Measurements from ENCODE around the gene PSPH. TPM values are rescaled to one million over a fixed set of nuclear protein-coding genes. Genes with fewer than 3 reads are reported as not detected.
"Not testable (repeated sequence)": the region's sequence is repeated elsewhere in the genome, so short reads cannot be mapped to it uniquely, and the experiment has no call there.

Gene PSPH
- total and polyA plus RNA-seq, 9 donors = 11.0 to 20.3 (median 17.1) TPM

- H3K9me3 ChIP-seq (replicated peaks; ENCODE audit: control insufficient read depth, low read depth, low read length) = no peaks in the 10 kb centered on the region
- no peak for DNase-seq
- 91% methylated on average over 2 of the region's 7 CpGs for WGBS (ENCODE audit: insufficient coverage)
- peaks cover 41% of the 10 kb centered on the region for H3K36me3 ChIP-seq (ENCODE audit: control insufficient read depth, insufficient read depth, low read length)
- H3K4me3 ChIP-seq (ENCODE audit: low read length) = no peak overlapping the region
- H3K27me3 ChIP-seq (ENCODE audit: control insufficient read depth, insufficient read depth, low read length) = no peaks in the 10 kb centered on the region
- no peaks in the 10 kb centered on the region for H3K4me1 ChIP-seq (ENCODE audit: control insufficient read depth, insufficient read depth, low read length)
- H3K27ac ChIP-seq (ENCODE audit: low read length) = peak overlapping the region; percentile 95
Observed at GRCh38 chr7:56063500-56063881, 12.2 kb upstream of the PSPH start.

- Histone ChIP-seq H3K27me3 (ENCODE audit: control insufficient read depth, insufficient read depth, low read length) (no peaks in the 10 kb centered on the region), H3K27ac (ENCODE audit: low read length) (no peak overlapping the region), H3K36me3 (ENCODE audit: control insufficient read depth, insufficient read depth, low read length) (peaks cover 45% of the 10 kb centered on the region), H3K4me3 (ENCODE audit: low read length) (no peak overlapping the region), H3K9me3 (replicated peaks; ENCODE audit: control insufficient read depth, low read depth, low read length) (no peaks in the 10 kb centered on the region), H3K4me1 (ENCODE audit: control insufficient read depth, insufficient read depth, low read length) (no peaks in the 10 kb centered on the region)
- WGBS (ENCODE audit: insufficient coverage) = no CpG with 5 or more reads among the region's 2 CpGs
- no peak for DNase-seq
Observed at GRCh38 chr7:56062382-56062781, 11.1 kb upstream of the PSPH start.

- peaks cover 38% of the 10 kb centered on the region for H3K36me3 ChIP-seq (ENCODE audit: control insufficient read depth, insufficient read depth, low read length)
- peaks cover 12% of the 10 kb centered on the region for H3K4me1 ChIP-seq (ENCODE audit: control insufficient read depth, insufficient read depth, low read length)
- no peak for DNase-seq
- no peak overlapping the region for H3K27ac ChIP-seq (ENCODE audit: low read length)
- no peaks in the 10 kb centered on the region for H3K9me3 ChIP-seq (replicated peaks; ENCODE audit: control insufficient read depth, low read depth, low read length)
- no CpG with 5 or more reads among the region's 2 CpGs for WGBS (ENCODE audit: insufficient coverage)
- H3K27me3 ChIP-seq (ENCODE audit: control insufficient read depth, insufficient read depth, low read length) = no peaks in the 10 kb centered on the region
- no peak overlapping the region for H3K4me3 ChIP-seq (ENCODE audit: low read length)
Observed at GRCh38 chr7:56053993-56054392, 2.7 kb upstream of the PSPH start.

GRCh38 chr7:56053379-56053778, 2.1 kb upstream of the PSPH start:
- Histone ChIP-seq H3K4me1 (ENCODE audit: control insufficient read depth, insufficient read depth, low read length) (peaks cover 12% of the 10 kb centered on the region), H3K4me3 (ENCODE audit: low read length) (no peak overlapping the region), H3K36me3 (ENCODE audit: control insufficient read depth, insufficient read depth, low read length) (peaks cover 32% of the 10 kb centered on the region), H3K9me3 (replicated peaks; ENCODE audit: control insufficient read depth, low read depth, low read length) (no peaks in the 10 kb centered on the region), H3K27me3 (ENCODE audit: control insufficient read depth, insufficient read depth, low read length) (no peaks in the 10 kb centered on the region), H3K27ac (ENCODE audit: low read length) (no peak overlapping the region)
- 84% methylated on average over 8 of the region's 9 CpGs for WGBS (ENCODE audit: insufficient coverage)
- no peak for DNase-seq

- no peak for DNase-seq
- Histone ChIP-seq H3K27ac (ENCODE audit: low read length) (peak overlapping the region; percentile 97), H3K27me3 (ENCODE audit: control insufficient read depth, insufficient read depth, low read length) (no peaks in the 10 kb centered on the region), H3K36me3 (ENCODE audit: control insufficient read depth, insufficient read depth, low read length) (peaks cover 16% of the 10 kb centered on the region), H3K9me3 (replicated peaks; ENCODE audit: control insufficient read depth, low read depth, low read length) (no peaks in the 10 kb centered on the region), H3K4me1 (ENCODE audit: control insufficient read depth, insufficient read depth, low read length) (peaks cover 12% of the 10 kb centered on the region), H3K4me3 (ENCODE audit: low read length) (peak overlapping the region; percentile 98)
- 3% methylated on average over 6 of the region's 9 CpGs for WGBS (ENCODE audit: insufficient coverage)
Observed at GRCh38 chr7:56051053-56051338, 248 bp downstream of the PSPH start.

GRCh38 chr7:56048763-56049162, 2.5 kb downstream of the PSPH start:
- DNase-seq; H3K36me3 ChIP-seq (ENCODE audit: control insufficient read depth, insufficient read depth, low read length); H3K9me3 ChIP-seq (replicated peaks; ENCODE audit: control insufficient read depth, low read depth, low read length); H3K27me3 ChIP-seq (ENCODE audit: control insufficient read depth, insufficient read depth, low read length); H3K4me3 ChIP-seq (ENCODE audit: low read length); H3K27ac ChIP-seq (ENCODE audit: low read length): not testable (repeated sequence)
- WGBS (ENCODE audit: insufficient coverage) = no CpG with 5 or more reads among the region's 8 CpGs
- peaks cover 12% of the 10 kb centered on the region for H3K4me1 ChIP-seq (ENCODE audit: control insufficient read depth, insufficient read depth, low read length)

GRCh38 chr7:56048245-56048644, 3.0 kb downstream of the PSPH start:
- Histone ChIP-seq H3K27me3 (ENCODE audit: control insufficient read depth, insufficient read depth, low read length) (no peaks in the 10 kb centered on the region), H3K9me3 (replicated peaks; ENCODE audit: control insufficient read depth, low read depth, low read length) (no peaks in the 10 kb centered on the region), H3K4me1 (ENCODE audit: control insufficient read depth, insufficient read depth, low read length) (peaks cover 12% of the 10 kb centered on the region), H3K27ac (ENCODE audit: low read length) (no peak overlapping the region), H3K36me3 (ENCODE audit: control insufficient read depth, insufficient read depth, low read length) (peaks cover 5% of the 10 kb centered on the region), H3K4me3 (ENCODE audit: low read length) (no peak overlapping the region)
- no CpG with 5 or more reads among the region's 1 CpG for WGBS (ENCODE audit: insufficient coverage)
- no peak for DNase-seq

- DNase-seq; H3K4me1 ChIP-seq (ENCODE audit: control insufficient read depth, insufficient read depth, low read length); H3K27ac ChIP-seq (ENCODE audit: low read length); H3K36me3 ChIP-seq (ENCODE audit: control insufficient read depth, insufficient read depth, low read length); H3K27me3 ChIP-seq (ENCODE audit: control insufficient read depth, insufficient read depth, low read length); H3K4me3 ChIP-seq (ENCODE audit: low read length); H3K9me3 ChIP-seq (replicated peaks; ENCODE audit: control insufficient read depth, low read depth, low read length): not testable (repeated sequence)
- 75% methylated on average over 6 of the region's 11 CpGs for WGBS (ENCODE audit: insufficient coverage)
Observed at GRCh38 chr7:56047446-56048116, 3.7 kb downstream of the PSPH start.

GRCh38 chr7:56046721-56047445, 4.4 kb downstream of the PSPH start:
- H3K27me3 ChIP-seq (ENCODE audit: control insufficient read depth, insufficient read depth, low read length) = no peaks in the 10 kb centered on the region
- WGBS (ENCODE audit: insufficient coverage) = no CpG with 5 or more reads among the region's 5 CpGs
- no peak overlapping the region for H3K4me3 ChIP-seq (ENCODE audit: low read length)
- H3K36me3 ChIP-seq (ENCODE audit: control insufficient read depth, insufficient read depth, low read length) = peaks cover 5% of the 10 kb centered on the region
- DNase-seq = no peak
- H3K27ac ChIP-seq (ENCODE audit: low read length) = no peak overlapping the region
- peaks cover 6% of the 10 kb centered on the region for H3K4me1 ChIP-seq (ENCODE audit: control insufficient read depth, insufficient read depth, low read length)
- H3K9me3 ChIP-seq (replicated peaks; ENCODE audit: control insufficient read depth, low read depth, low read length) = no peaks in the 10 kb centered on the region

- not testable (repeated sequence) for H3K4me3 ChIP-seq (ENCODE audit: low read length); H3K27me3 ChIP-seq (ENCODE audit: control insufficient read depth, insufficient read depth, low read length); H3K36me3 ChIP-seq (ENCODE audit: control insufficient read depth, insufficient read depth, low read length); DNase-seq; H3K4me1 ChIP-seq (ENCODE audit: control insufficient read depth, insufficient read depth, low read length); H3K9me3 ChIP-seq (replicated peaks; ENCODE audit: control insufficient read depth, low read depth, low read length); H3K27ac ChIP-seq (ENCODE audit: low read length)
- WGBS (ENCODE audit: insufficient coverage) = 100% methylated on average over 1 of the region's 2 CpGs
Observed at GRCh38 chr7:56045758-56046157, 5.5 kb downstream of the PSPH start.

Measured in muscle of leg (tissue), 11 donors.